Middle frontal gyrus (tissue), 1 donor: ENCODE results near the gene PLPPR2.
"Not testable (repeated sequence)": the region's sequence is repeated elsewhere in the genome, so short reads cannot be mapped to it uniquely, and the experiment has no call there.

Experiments
- DNase-seq: peaks from one replicate; pipeline ENCODE4 v3.0.0-alpha.2; 2015; ENCODE audit warnings: low spot score; ENCODE audit errors: extremely low spot score

PLPPR2 gene

DNA sequence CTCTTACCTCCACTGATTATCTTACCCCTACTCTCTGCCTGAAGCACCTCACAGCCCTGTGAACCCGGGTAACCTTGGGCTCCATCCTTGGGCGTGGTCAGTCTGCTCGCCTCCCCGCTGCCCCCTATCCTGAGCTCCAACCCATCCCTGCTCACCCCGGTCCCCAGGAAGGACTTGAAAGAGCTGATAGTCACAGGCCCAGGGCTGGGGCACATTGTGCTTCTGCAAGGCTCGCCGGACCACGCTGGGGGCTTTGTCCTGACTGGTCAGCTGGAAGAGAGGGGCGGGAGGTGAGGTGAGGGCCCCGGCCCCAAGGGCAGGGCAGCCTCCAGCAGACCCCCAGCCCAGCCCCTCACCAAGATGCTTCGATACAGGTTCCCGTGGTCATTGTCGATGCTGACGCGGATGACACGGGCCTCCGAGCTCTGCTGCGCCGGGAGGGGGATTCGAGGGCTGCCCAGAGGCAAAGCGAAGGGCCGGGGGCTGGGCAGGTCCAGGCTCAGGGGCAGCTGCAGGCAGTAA lies 41.9 kb downstream of the PLPPR2 start:
- DNase-seq: no peak

- DNase-seq: no peak
Measured at GRCh38 chr19:11399667-11400066, 44.4 kb downstream of the PLPPR2 start.

GRCh38 chr19:11400798-11401197 lies 45.6 kb downstream of the PLPPR2 start:
- DNase-seq: no peak

DNA sequence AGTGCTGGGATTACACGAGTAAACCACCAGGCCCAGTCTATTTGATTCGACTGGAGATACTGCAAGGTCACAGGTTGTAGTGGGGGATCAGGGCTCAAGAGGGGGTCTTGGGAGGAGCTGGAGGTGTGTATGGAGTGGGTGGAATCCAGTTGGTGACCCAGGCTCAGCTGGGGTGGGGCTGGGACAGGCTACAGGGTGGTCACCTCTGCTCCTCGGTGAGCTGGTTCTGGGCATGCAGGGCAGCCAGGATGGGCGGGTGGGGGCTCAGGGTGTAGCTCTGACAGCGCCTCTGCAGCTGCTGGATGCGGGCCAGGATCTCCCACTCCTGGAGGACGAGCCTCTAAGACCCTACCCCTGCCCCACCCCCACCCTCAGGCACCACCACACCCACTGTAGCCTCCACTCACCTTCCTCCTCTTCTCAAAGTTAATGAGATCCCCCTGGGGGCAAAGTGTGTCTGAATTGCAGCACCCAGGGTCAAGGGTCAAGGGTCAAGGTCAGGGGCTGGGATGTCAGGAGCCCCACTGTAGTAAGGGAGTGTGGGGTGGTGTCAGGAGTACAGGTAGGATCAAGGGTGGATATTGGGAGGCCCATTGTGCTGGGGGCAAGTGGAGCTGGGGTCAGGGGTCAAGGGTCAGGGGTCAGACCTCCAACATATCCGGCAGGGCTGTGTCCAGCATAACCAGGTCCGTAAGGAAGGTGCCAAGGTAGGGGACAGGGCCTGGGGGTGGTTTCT lies 46.7 kb downstream of the PLPPR2 start:
- no peak for DNase-seq

DNA sequence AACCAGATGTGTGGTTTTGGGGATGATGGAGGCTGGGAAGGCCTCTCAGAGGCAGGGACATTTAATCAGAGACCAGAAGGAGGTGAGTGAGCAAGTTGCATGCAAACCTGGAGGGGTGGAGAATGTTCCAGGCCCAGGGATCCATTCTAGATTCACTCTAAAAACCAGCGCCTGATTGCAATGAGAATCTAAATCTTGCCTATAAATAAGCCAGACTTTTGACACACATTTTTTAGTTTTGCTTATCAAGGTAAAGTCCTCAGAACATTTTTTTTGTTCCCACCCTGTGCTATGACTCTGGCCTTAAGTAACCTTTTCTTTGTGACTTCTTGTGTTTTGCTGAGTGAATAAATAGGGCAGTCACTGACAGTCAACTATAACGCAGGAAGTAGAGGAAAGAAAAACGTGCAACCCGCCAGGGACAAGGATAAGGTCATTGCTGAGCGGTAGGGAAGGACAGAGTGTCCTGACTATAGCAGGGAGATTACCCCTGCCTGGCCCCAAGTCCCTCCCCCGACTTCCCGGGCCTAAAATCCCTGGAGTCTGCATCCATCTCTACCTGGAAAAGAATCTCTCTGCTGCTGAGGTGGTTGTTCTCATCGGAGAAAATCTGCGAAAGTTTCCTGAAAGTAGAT lies 49.5 kb downstream of the PLPPR2 start:
- DNase-seq: no peak

DNA sequence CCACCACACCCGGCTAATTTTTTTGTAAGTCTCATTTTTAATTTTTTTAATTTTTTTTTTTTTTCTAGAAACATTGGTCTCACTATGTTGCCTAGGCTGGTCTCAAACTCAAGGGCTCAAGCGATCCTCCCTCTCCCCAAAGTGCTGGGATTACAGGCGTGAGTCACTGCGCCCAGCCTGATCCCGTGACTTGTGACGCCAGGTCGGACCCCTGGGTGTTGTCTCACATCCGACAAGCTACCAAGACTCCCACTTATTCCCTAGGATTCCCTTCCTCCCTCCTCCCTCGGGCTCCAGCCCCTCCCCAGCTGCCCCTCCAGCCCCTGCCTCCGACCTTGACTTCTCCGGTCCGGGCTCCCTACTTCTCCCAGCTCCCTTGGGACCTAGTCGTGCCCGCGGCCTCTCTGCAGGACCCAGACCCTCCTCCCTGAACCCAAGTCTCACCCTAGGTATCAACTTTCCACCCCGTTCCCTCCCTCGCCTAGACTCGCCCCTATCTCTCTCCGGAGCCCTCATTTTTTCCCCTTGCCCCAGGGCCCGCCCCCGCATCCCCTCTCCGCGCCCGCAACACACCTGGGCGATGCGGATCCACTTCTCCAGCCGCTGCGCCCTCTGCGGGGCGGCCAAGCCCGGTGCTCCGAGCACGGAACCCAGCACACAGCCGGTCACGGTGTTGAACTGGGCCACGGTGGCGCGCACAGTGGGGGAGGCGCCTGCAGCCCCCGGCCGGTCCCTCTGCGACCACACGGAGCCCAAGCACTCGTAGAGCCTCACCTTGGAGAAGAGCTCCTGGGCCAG lies 50.8 kb downstream of the PLPPR2 start:
- no peak for DNase-seq

- not testable (repeated sequence) for DNase-seq
Measured at GRCh38 chr19:11406703-11407236, 51.5 kb downstream of the PLPPR2 start.

GRCh38 chr19:11408591-11408990 lies 53.4 kb downstream of the PLPPR2 start:
- no peak for DNase-seq

- no peak for DNase-seq
Measured at GRCh38 chr19:11410682-11411081, 55.5 kb downstream of the PLPPR2 start.

- no peak for DNase-seq
Measured at GRCh38 chr19:11414544-11414943, 59.3 kb downstream of the PLPPR2 start.
